GM18951 (cell line): ENCODE measurements around the gene MT1M.
"Not testable (repeated sequence)": the region's sequence is repeated elsewhere in the genome, so short reads cannot be mapped to it uniquely, and the experiment has no call there.

Experiments used
- POLR2A ChIP-seq: IDR thresholded peaks from 4 replicates; pipeline ENCODE4 v1.6.1; 2011; ENCODE audit warnings: mild to moderate bottlenecking; ENCODE audit not compliant: insufficient read length, insufficient read depth; ENCODE audit errors: extremely low read depth
- in situ Hi-C: fragments of 300-500 bp; cut with MboI; formaldehyde crosslinking; loops from one replicate; pipeline ENCODE4 v1.12.0; 2022; ENCODE audit warnings: low sequenced_read_pairs, mixed read lengths, inconsistent platforms; ENCODE audit not compliant: unreplicated experiment

The MT1M gene

GRCh38 chr16:56614549-56614991 is 17.9 kb upstream of the MT1M start:
- in situ Hi-C loops: no loop called here
- TF ChIP-seq POLR2A: no peak

GRCh38 chr16:56615353-56615752 is 17.1 kb upstream of the MT1M start:
- in situ Hi-C loops: no loop called here
- no peak for TF ChIP-seq POLR2A

GRCh38 chr16:56616608-56617211 is 15.7 kb upstream of the MT1M start:
- in situ Hi-C loops: no loop called here
- TF ChIP-seq POLR2A: no peak

GRCh38 chr16:56617212-56618085 is 15.0 kb upstream of the MT1M start:
- in situ Hi-C loops: no loop called here

GRCh38 chr16:56618138-56618537 is 14.3 kb upstream of the MT1M start:
- TF ChIP-seq POLR2A: no peak
- in situ Hi-C loops: no loop called here

More at GRCh38 chr16:56617212-56618085, 15.0 kb upstream of the MT1M start:
- TF ChIP-seq POLR2A: no peak

- TF ChIP-seq POLR2A: no peak
- in situ Hi-C loops: no loop called here
These were observed 12.0 kb upstream of the MT1M start for GRCh38 chr16:56620339-56620897.

GRCh38 chr16:56621665-56622445 is 10.6 kb upstream of the MT1M start:
- in situ Hi-C loops: not testable (repeated sequence)

GRCh38 chr16:56623184-56623583 is 9.3 kb upstream of the MT1M start:
- in situ Hi-C loops: not testable (repeated sequence)

- in situ Hi-C loops: no loop called here
- TF ChIP-seq POLR2A: no peak
These were observed 8.8 kb upstream of the MT1M start for GRCh38 chr16:56623637-56624036.

GRCh38 chr16:56625140-56625942 is 7.1 kb upstream of the MT1M start, which contains the start of gene MT1E:
Gene MT1E (plus strand): TSS chr16:56625781. CDS start chr16:56625852, 71 bp downstream.
- TF ChIP-seq POLR2A: peak; percentile 78
- in situ Hi-C loops: no loop called here

- no peak for TF ChIP-seq POLR2A
- in situ Hi-C loops: no loop called here
These were observed 6.4 kb upstream of the MT1M start for GRCh38 chr16:56625943-56626654.

- no peak for TF ChIP-seq POLR2A
- in situ Hi-C loops: no loop called here
These were observed 5.8 kb upstream of the MT1M start for GRCh38 chr16:56626685-56627084.
